ENCODE data around the gene VAV2.
"Not testable (repeated sequence)": the region's sequence is repeated elsewhere in the genome, so short reads cannot be mapped to it uniquely, and the experiment has no call there.

The VAV2 gene

GRCh38 chr9:133754688-133755227 is 237.4 kb downstream of the VAV2 start:
- DNase-seq = peak in 2 of 3 donors; percentile 6 to 11
- CTCF ChIA-PET = no interaction called here
- H3K4me1 ChIP-seq (ENCODE audit: control extremely low read depth in 1 of 4, control insufficient read depth in 4 of 4, insufficient read depth in 4 of 4, low read length in 3 of 4) = peaks cover 0 to 8% (median 3%) of the 10 kb centered on the region in 4 experiments

GRCh38 chr9:133754187-133754586 is 237.9 kb downstream of the VAV2 start:
- Histone ChIP-seq H3K27me3 (replicated peaks in 2 of 5; ENCODE audit: control insufficient read depth in 4 of 5, insufficient read depth in 5 of 5, low read length in 4 of 5) (no peaks in the 10 kb centered on the region), H3K4me3 (ENCODE audit: control insufficient read depth in 1 of 7, extremely low read depth in 1 of 7, insufficient read depth in 4 of 7, low read depth in 2 of 7, low read length in 6 of 7) (no peak overlapping the region), H3K27ac (ENCODE audit: insufficient read depth in 1 of 2, low read depth in 1 of 2, low read length in 2 of 2, poor library complexity in 1 of 2, severe bottlenecking in 2 of 2) (no peak overlapping the region), H3K36me3 (ENCODE audit: control insufficient read depth in 4 of 4, insufficient read depth in 4 of 4, low read length in 3 of 4) (no peaks in the 10 kb centered on the region), H3K4me1 (ENCODE audit: control extremely low read depth in 1 of 4, control insufficient read depth in 4 of 4, insufficient read depth in 4 of 4, low read length in 3 of 4) (peaks cover 0 to 8% (median 3%) of the 10 kb centered on the region in 4 experiments), H3K9me3 (ENCODE audit: control extremely low read depth in 1 of 5, control insufficient read depth in 4 of 5, insufficient read depth in 2 of 5, low read depth in 1 of 5, low read length in 4 of 5) (no peaks in the 10 kb centered on the region)
- POLR2A ChIA-PET = interaction anchor here (0.6 kb wide), 1 partner anchor 123 kb away, joined by 3 read pairs; no protein-coding TSS in a partner anchor
- CTCF ChIA-PET = interaction anchor here (0.7 kb wide), 1 partner anchor 15 kb away, joined by 4 read pairs; no protein-coding TSS in a partner anchor
- no peak for DNase-seq
- 100% methylated on average over 4 of the region's 6 CpGs for WGBS (ENCODE audit: insufficient coverage)

More at GRCh38 chr9:133754688-133755227, 237.4 kb downstream of the VAV2 start:
- Histone ChIP-seq H3K27ac (ENCODE audit: insufficient read depth in 1 of 2, low read depth in 1 of 2, low read length in 2 of 2, poor library complexity in 1 of 2, severe bottlenecking in 2 of 2) (no peak overlapping the region), H3K27me3 (replicated peaks in 2 of 5; ENCODE audit: control insufficient read depth in 4 of 5, insufficient read depth in 5 of 5, low read length in 4 of 5) (no peaks in the 10 kb centered on the region), H3K9me3 (ENCODE audit: control extremely low read depth in 1 of 5, control insufficient read depth in 4 of 5, insufficient read depth in 2 of 5, low read depth in 1 of 5, low read length in 4 of 5) (no peaks in the 10 kb centered on the region), H3K36me3 (ENCODE audit: control insufficient read depth in 4 of 4, insufficient read depth in 4 of 4, low read length in 3 of 4) (no peaks in the 10 kb centered on the region), H3K4me3 (ENCODE audit: control insufficient read depth in 1 of 7, extremely low read depth in 1 of 7, insufficient read depth in 4 of 7, low read depth in 2 of 7, low read length in 6 of 7) (no peak overlapping the region)
- no CpG with 5 or more reads among the region's 9 CpGs for WGBS (ENCODE audit: insufficient coverage)
- POLR2A ChIA-PET = no interaction called here

- Histone ChIP-seq H3K36me3 (ENCODE audit: control insufficient read depth in 4 of 4, insufficient read depth in 4 of 4, low read length in 3 of 4) (no peaks in the 10 kb centered on the region), H3K27me3 (replicated peaks in 2 of 5; ENCODE audit: control insufficient read depth in 4 of 5, insufficient read depth in 5 of 5, low read length in 4 of 5) (no peaks in the 10 kb centered on the region), H3K9me3 (ENCODE audit: control extremely low read depth in 1 of 5, control insufficient read depth in 4 of 5, insufficient read depth in 2 of 5, low read depth in 1 of 5, low read length in 4 of 5) (no peaks in the 10 kb centered on the region), H3K4me1 (ENCODE audit: control extremely low read depth in 1 of 4, control insufficient read depth in 4 of 4, insufficient read depth in 4 of 4, low read length in 3 of 4) (peaks cover 0 to 8% (median 3%) of the 10 kb centered on the region in 4 experiments), H3K27ac (ENCODE audit: insufficient read depth in 1 of 2, low read depth in 1 of 2, low read length in 2 of 2, poor library complexity in 1 of 2, severe bottlenecking in 2 of 2) (no peak overlapping the region), H3K4me3 (ENCODE audit: control insufficient read depth in 1 of 7, extremely low read depth in 1 of 7, insufficient read depth in 4 of 7, low read depth in 2 of 7, low read length in 6 of 7) (no peak overlapping the region)
- ChIA-PET POLR2A (no interaction called here), CTCF (no interaction called here)
- DNase-seq = no peak
- 50% methylated on average over 2 of the region's 9 CpGs for WGBS (ENCODE audit: insufficient coverage)
Observed at GRCh38 chr9:133752739-133753446, 239.2 kb downstream of the VAV2 start.

- no peaks in the 10 kb centered on the region for H3K9me3 ChIP-seq (ENCODE audit: control extremely low read depth in 1 of 5, control insufficient read depth in 4 of 5, insufficient read depth in 2 of 5, low read depth in 1 of 5, low read length in 4 of 5)
- CTCF ChIA-PET = interaction anchor here (1.1 to 1.4 kb wide), 2 partner anchors 9 to 16 kb away, joined by 3 to 6 read pairs; no protein-coding TSS in a partner anchor
- no peaks in the 10 kb centered on the region for H3K27me3 ChIP-seq (replicated peaks in 2 of 5; ENCODE audit: control insufficient read depth in 4 of 5, insufficient read depth in 5 of 5, low read length in 4 of 5)
- peaks cover 0 to 8% (median 3%) of the 10 kb centered on the region in 4 experiments for H3K4me1 ChIP-seq (ENCODE audit: control extremely low read depth in 1 of 4, control insufficient read depth in 4 of 4, insufficient read depth in 4 of 4, low read length in 3 of 4)
- WGBS (ENCODE audit: insufficient coverage) = over 99% methylated on average over 8 of the region's 9 CpGs
- no peak overlapping the region for H3K4me3 ChIP-seq (ENCODE audit: control insufficient read depth in 1 of 7, extremely low read depth in 1 of 7, insufficient read depth in 4 of 7, low read depth in 2 of 7, low read length in 6 of 7)
- H3K27ac ChIP-seq (ENCODE audit: insufficient read depth in 1 of 2, low read depth in 1 of 2, low read length in 2 of 2, poor library complexity in 1 of 2, severe bottlenecking in 2 of 2) = no peak overlapping the region
- POLR2A ChIA-PET = no interaction called here
- no peaks in the 10 kb centered on the region for H3K36me3 ChIP-seq (ENCODE audit: control insufficient read depth in 4 of 4, insufficient read depth in 4 of 4, low read length in 3 of 4)
- no peak for DNase-seq
Observed at GRCh38 chr9:133750982-133751649, 241.0 kb downstream of the VAV2 start.

- no peaks in the 10 kb centered on the region for H3K36me3 ChIP-seq (ENCODE audit: control insufficient read depth in 4 of 4, insufficient read depth in 4 of 4, low read length in 3 of 4)
- ChIA-PET CTCF (interaction anchor here (1.0 kb wide), 1 partner anchor 8 kb away, joined by 4 read pairs; the partner anchor contains the start of gene SARDH), POLR2A (no interaction called here)
- no peaks in the 10 kb centered on the region for H3K27me3 ChIP-seq (replicated peaks in 2 of 5; ENCODE audit: control insufficient read depth in 4 of 5, insufficient read depth in 5 of 5, low read length in 4 of 5)
- peaks cover 0 to 1% (median under 1%) of the 10 kb centered on the region in 4 experiments for H3K4me1 ChIP-seq (ENCODE audit: control extremely low read depth in 1 of 4, control insufficient read depth in 4 of 4, insufficient read depth in 4 of 4, low read length in 3 of 4)
- no peaks in the 10 kb centered on the region for H3K9me3 ChIP-seq (ENCODE audit: control extremely low read depth in 1 of 5, control insufficient read depth in 4 of 5, insufficient read depth in 2 of 5, low read depth in 1 of 5, low read length in 4 of 5)
- H3K4me3 ChIP-seq (ENCODE audit: control insufficient read depth in 1 of 7, extremely low read depth in 1 of 7, insufficient read depth in 4 of 7, low read depth in 2 of 7, low read length in 6 of 7) = no peak overlapping the region
- no peak for DNase-seq
- H3K27ac ChIP-seq (ENCODE audit: insufficient read depth in 1 of 2, low read depth in 1 of 2, low read length in 2 of 2, poor library complexity in 1 of 2, severe bottlenecking in 2 of 2) = no peak overlapping the region
Observed at GRCh38 chr9:133747309-133747708, 244.8 kb downstream of the VAV2 start.

GRCh38 chr9:133744528-133744927 is 247.6 kb downstream of the VAV2 start:
- H3K27ac ChIP-seq (ENCODE audit: insufficient read depth in 1 of 2, low read depth in 1 of 2, low read length in 2 of 2, poor library complexity in 1 of 2, severe bottlenecking in 2 of 2); H3K36me3 ChIP-seq (ENCODE audit: control insufficient read depth in 4 of 4, insufficient read depth in 4 of 4, low read length in 3 of 4); H3K9me3 ChIP-seq (ENCODE audit: control extremely low read depth in 1 of 5, control insufficient read depth in 4 of 5, insufficient read depth in 2 of 5, low read depth in 1 of 5, low read length in 4 of 5); CTCF ChIA-PET; H3K4me1 ChIP-seq (ENCODE audit: control extremely low read depth in 1 of 4, control insufficient read depth in 4 of 4, insufficient read depth in 4 of 4, low read length in 3 of 4); H3K4me3 ChIP-seq (ENCODE audit: control insufficient read depth in 1 of 7, extremely low read depth in 1 of 7, insufficient read depth in 4 of 7, low read depth in 2 of 7, low read length in 6 of 7); DNase-seq; H3K27me3 ChIP-seq (replicated peaks in 2 of 5; ENCODE audit: control insufficient read depth in 4 of 5, insufficient read depth in 5 of 5, low read length in 4 of 5); POLR2A ChIA-PET: not testable (repeated sequence)
- WGBS (ENCODE audit: insufficient coverage) = 97% methylated on average over 7 of the region's 31 CpGs

Data from common myeloid progenitor, CD34-positive (primary cell).